SW 1271 (cell line): ENCODE data around the gene CEMIP2.

Experiments
- DNase-seq, 2 experiments: peaks; one replicate each; lab custom pipeline; 2025; lab: John Stamatoyannopoulos, UW

The CEMIP2 gene

GRCh38 chr9:71637926-71638325, 130.4 kb downstream of the CEMIP2 start:
- DNase-seq = no peak

- no peak for DNase-seq
These were observed 130.9 kb downstream of the CEMIP2 start for GRCh38 chr9:71637375-71637774.

GRCh38 chr9:71636143-71636839, 132.0 kb downstream of the CEMIP2 start:
- DNase-seq = no peak

- DNase-seq = no peak
These were observed 133.6 kb downstream of the CEMIP2 start for GRCh38 chr9:71634752-71635151.
